B cell (primary cell): Measurements from ENCODE around the gene SMARCE1. TPM values are rescaled to one million over a fixed set of nuclear protein-coding genes. Genes with fewer than 3 reads are reported as not detected.

Experiments used
- ATAC-seq: fragments of 200-7000 bp; cut with Tn5 transposase; one replicate; pipeline ENCODE4 v1.10.0; 2021; ENCODE audit warnings: low read depth, mild to moderate bottlenecking, moderate number of reproducible peaks, moderate library complexity
- CTCF ChIA-PET: fragments of 350-600 bp; sonication (Branson Sonifier 250); formaldehyde crosslinking; loops from one replicate; lab custom pipeline; 2021; ENCODE audit warnings: antibody characterized with exemption, inconsistent platforms; lab: Charles Lee
- POLR2A ChIA-PET: fragments of 350-600 bp; sonication (Branson Sonifier 250); formaldehyde crosslinking; loops from one replicate; lab custom pipeline; 2021; ENCODE audit warnings: antibody characterized with exemption; lab: Charles Lee
- DNase-seq: peaks from one replicate; pipeline ENCODE4 v3.0.0; 2013
- H2AFZ ChIP-seq: 2 replicates; pipeline ENCODE4 v1.6.1; 2012; ENCODE audit warnings: mild to moderate bottlenecking, low read depth, low read length; ENCODE audit not compliant: insufficient read depth, poor library complexity, severe bottlenecking
- H3K27ac ChIP-seq, 2 donors: 1 replicate in 1 of 2; 2 replicates in 1 of 2; pipeline ENCODE4 v1.5.1; 2012 to 2013; ENCODE audit warnings: low read length in 2 of 2, mild to moderate bottlenecking in 2 of 2, moderate library complexity in 1 of 2
- H3K27me3 ChIP-seq, 4 experiments: fragments of 200-600 bp in 1 of 4; sonication (generic) in 1 of 4; replicated peaks in 1 of 4; 1 replicate in 2 of 4; 2 replicates in 2 of 4; pipeline versions ENCODE4 v1.6.1 to v1.7.0; 2013 to 2016; ENCODE audit warnings: low read length in 3 of 4, mild to moderate bottlenecking in 2 of 4, mixed read lengths in 1 of 4, moderate library complexity in 1 of 4; ENCODE audit not compliant: insufficient read depth in 4 of 4, control insufficient read depth in 3 of 4; ENCODE audit errors: control extremely low read depth in 1 of 4
- H3K36me3 ChIP-seq, 2 experiments: replicated peaks in 1 of 2; 1 replicate in 1 of 2; 2 replicates in 1 of 2; pipeline versions ENCODE4 v1.6.1 to v1.7.1; 2013; ENCODE audit warnings: low read length in 1 of 2; ENCODE audit not compliant: insufficient read depth in 2 of 2, control insufficient read depth in 1 of 2; ENCODE audit errors: control extremely low read depth in 1 of 2, extremely low read depth in 1 of 2
- H3K4me1 ChIP-seq, 2 donors: fragments of 200-600 bp in 1 of 2; sonication (generic) in 1 of 2; 1 replicate in 1 of 2; 2 replicates in 1 of 2; pipeline versions ENCODE4 v1.5.1 to v1.6.1; 2013 to 2017; ENCODE audit warnings: low read length in 2 of 2; ENCODE audit not compliant: control insufficient read depth in 2 of 2, insufficient read depth in 2 of 2
- H3K4me2 ChIP-seq: replicated peaks from 2 replicates; pipeline ENCODE3; 2012; ENCODE audit warnings: mild to moderate bottlenecking, low read depth, low read length; ENCODE audit not compliant: poor library complexity, severe bottlenecking
- H3K4me3 ChIP-seq, 5 experiments: fragments of 200-600 bp in 1 of 5; sonication (generic) in 1 of 5; 1 replicate in 3 of 5; 2 replicates in 2 of 5; pipeline versions ENCODE4 v1.5.1 to v1.7.0; 2011 to 2016; ENCODE audit warnings: low read length in 4 of 5, mild to moderate bottlenecking in 4 of 5, low read depth in 2 of 5, control low read depth in 1 of 5, moderate library complexity in 1 of 5; ENCODE audit not compliant: insufficient read depth in 1 of 5; ENCODE audit errors: control extremely low read depth in 1 of 5, extremely low read depth in 1 of 5
- H3K79me2 ChIP-seq: fragments of 200-600 bp; sonication (generic); one replicate; pipeline ENCODE4 v1.6.0; 2016; ENCODE audit warnings: low read length; ENCODE audit not compliant: control insufficient read depth, insufficient read depth
- H3K9ac ChIP-seq: fragments of 200-600 bp; sonication (generic); 2 replicates; pipeline ENCODE4 v1.6.1; 2017; ENCODE audit warnings: mild to moderate bottlenecking, low read length, moderate library complexity
- H3K9me3 ChIP-seq, 3 donors: one replicate each; pipeline versions ENCODE4 v1.6.1 to v1.7.1; 2013; ENCODE audit warnings: low read length in 2 of 3; ENCODE audit not compliant: control insufficient read depth in 2 of 3, insufficient read depth in 1 of 3; ENCODE audit errors: control extremely low read depth in 1 of 3
- H4K20me1 ChIP-seq: 2 replicates; pipeline ENCODE4 v1.6.0; 2012; ENCODE audit warnings: mild to moderate bottlenecking, low read length; ENCODE audit not compliant: insufficient read depth, control insufficient read depth, poor library complexity, severe bottlenecking
- H3K27ac Mint-ChIP-seq: one replicate; pipeline ENCODE4 v1.8.0; 2021; ENCODE audit warnings: mixed read lengths
- H3K27me3 Mint-ChIP-seq: one replicate; pipeline ENCODE4 v1.8.0; 2021; ENCODE audit warnings: mixed read lengths
- H3K4me1 Mint-ChIP-seq: one replicate; pipeline ENCODE4 v1.8.0; 2021; ENCODE audit warnings: mixed read lengths
- H3K4me3 Mint-ChIP-seq: one replicate; pipeline ENCODE4 v1.8.0; 2021; ENCODE audit warnings: mixed read lengths
- H3K9me3 Mint-ChIP-seq: one replicate; pipeline ENCODE4 v1.8.0; 2022; ENCODE audit warnings: mixed read lengths; ENCODE audit not compliant: insufficient read depth
- CTCF ChIP-seq: fragments of 200-600 bp; IDR thresholded peaks from one replicate; pipeline ENCODE4 v1.8.0; 2022; ENCODE audit warnings: antibody characterized with exemption, mild to moderate bottlenecking
- EZH2 ChIP-seq: IDR thresholded peaks from 2 replicates; pipeline ENCODE4 v1.6.1; 2012; ENCODE audit warnings: borderline replicate concordance, low read depth, mild to moderate bottlenecking, moderate library complexity, low read length; ENCODE audit not compliant: insufficient read depth, poor library complexity, severe bottlenecking
- WGBS: methylation state at CpG from one replicate; pipeline ENCODE4 v1.1.5; 2013; ENCODE audit warnings: missing lambda C conversion rate; ENCODE audit not compliant: insufficient coverage; 5-methylcytosine and 5-hydroxymethylcytosine counted together
- intact Hi-C: fragments of 100-400 bp; cut with micrococcal nuclease; formaldehyde crosslinking; loops from one replicate; pipeline ENCODE4 v1.10.0; 2022
- polyA plus RNA-seq: library from polyadenylated mRNA; depleted of rRNA; stranded (reverse); fragments of >200 nt; gene quantifications from 2 replicates; pipeline ENCODE4 v1.2.3, GENCODE V29; 2012
- total RNA-seq, 2 donors: library from RNA; stranded (reverse); fragments of 120-200 nt in 1 of 2; gene quantifications; 1 replicate in 1 of 2; 2 replicates in 1 of 2; pipeline versions ENCODE4 v1.2.3 to v1.2.4, GENCODE V29; 2013 to 2022

The SMARCE1 gene
- total and polyA plus RNA-seq, 2 donors (not counting 1 experiment from before 2014, with no cell fraction given) = 19.9 to 128 TPM

DNA sequence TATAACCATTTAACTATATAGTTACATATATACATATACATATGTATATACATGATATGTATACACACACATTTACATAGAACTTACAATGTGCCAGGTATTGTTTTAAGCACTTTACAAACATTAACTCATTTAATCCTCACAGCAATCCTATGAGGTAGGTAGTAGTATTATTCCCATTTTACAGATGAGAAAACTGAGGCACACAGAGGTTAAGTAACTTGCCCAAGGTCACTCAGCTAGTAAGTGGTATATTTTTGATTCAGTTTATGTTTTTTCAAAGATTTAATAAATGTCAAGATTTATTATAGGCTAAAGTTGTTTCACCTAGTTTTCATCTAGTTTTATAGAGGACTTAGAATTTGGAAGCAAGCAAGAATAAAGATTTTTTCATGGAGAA lies 10.8 kb upstream of the SMARCE1 start:
- TF ChIP-seq EZH2 (no peak), CTCF (no peak)
- ChIA-PET CTCF (no interaction called here), POLR2A (no interaction called here)
- no peaks in the 10 kb centered on the region for H4K20me1 ChIP-seq
- ATAC-seq = no peak
- H3K9me3 ChIP-seq = no peaks in the 10 kb centered on the region
- H3K9ac ChIP-seq = no peak overlapping the region
- no peaks in the 10 kb centered on the region for H3K36me3 ChIP-seq
- H3K4me2 ChIP-seq = no peak overlapping the region
- intact Hi-C loops = no loop called here
- H3K4me3 ChIP-seq = no peak overlapping the region
- Mint-ChIP-seq H3K4me3 (no peak overlapping the region), H3K9me3 (no peaks in the 10 kb centered on the region), H3K4me1 (no peaks in the 10 kb centered on the region), H3K27ac (no peak overlapping the region), H3K27me3 (peaks cover 25% of the 10 kb centered on the region)
- H3K79me2 ChIP-seq = no peaks in the 10 kb centered on the region
- H3K27ac ChIP-seq = no peak overlapping the region
- H2AFZ ChIP-seq = no peak overlapping the region
- no peaks in the 10 kb centered on the region for H3K4me1 ChIP-seq
- H3K27me3 ChIP-seq = peaks cover 0 to 14% (median 6%) of the 10 kb centered on the region in 4 experiments
- DNase-seq = no peak

DNA sequence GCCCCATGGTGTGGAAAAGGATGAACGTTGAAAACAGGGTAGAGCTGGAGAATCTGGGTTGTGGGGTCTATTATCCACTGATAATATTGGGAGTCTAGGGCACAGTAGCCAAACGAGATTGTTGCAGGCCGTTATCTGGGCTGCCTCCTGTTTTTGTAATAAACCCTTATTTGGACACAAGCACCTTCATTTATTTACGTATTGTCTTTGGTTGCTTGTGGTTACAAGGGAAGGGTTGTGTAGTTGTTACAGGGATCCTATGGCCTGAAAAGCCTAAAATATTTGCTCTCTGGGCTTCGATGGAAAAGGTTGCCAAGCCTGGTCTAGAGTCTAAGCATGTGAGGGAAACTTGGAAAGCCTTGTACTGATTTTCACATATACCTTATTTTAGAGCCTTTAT lies 4.3 kb upstream of the SMARCE1 start:
- H3K79me2 ChIP-seq = peaks cover 23% of the 10 kb centered on the region
- no peak overlapping the region for H3K4me2 ChIP-seq
- H3K27me3 ChIP-seq = no peaks in the 10 kb centered on the region
- H3K9me3 ChIP-seq = no peaks in the 10 kb centered on the region
- 100% methylated on average over 2 of the region's 5 CpGs for WGBS
- H2AFZ ChIP-seq = no peak overlapping the region
- H3K27ac ChIP-seq = no peak overlapping the region
- Mint-ChIP-seq H3K27ac (no peak overlapping the region), H3K27me3 (no peaks in the 10 kb centered on the region), H3K4me3 (no peak overlapping the region), H3K9me3 (no peaks in the 10 kb centered on the region), H3K4me1 (peaks cover 15% of the 10 kb centered on the region)
- intact Hi-C loops = no loop called here
- ChIA-PET POLR2A (interaction anchor here (0.5 kb wide), 1 partner anchor 511 kb away, joined by 4 read pairs; the partner anchor contains the start of gene CASC3), CTCF (no interaction called here)
- H3K9ac ChIP-seq = no peak overlapping the region
- no peaks in the 10 kb centered on the region for H3K36me3 ChIP-seq
- no peak overlapping the region for H3K4me3 ChIP-seq
- DNase-seq (no peak), ATAC-seq (no peak)
- no peaks in the 10 kb centered on the region for H4K20me1 ChIP-seq
- TF ChIP-seq CTCF (no peak), EZH2 (no peak)
- peaks cover 11 to 13% of the 10 kb centered on the region in 2 donors for H3K4me1 ChIP-seq
